GM23248 (cell line): ENCODE data around the gene GLRX2. TPM values are rescaled to one million over a fixed set of nuclear protein-coding genes. Genes with fewer than 3 reads are reported as not detected.

Source experiments
- DNase-seq: peaks from one replicate; pipeline ENCODE4 v3.0.0-alpha.2; 2015
- H2AFZ ChIP-seq: fragments of 200-600 bp; sonication (generic); 2 replicates; pipeline ENCODE4 v1.6.1; 2016; ENCODE audit warnings: antibody characterized with exemption
- H3F3A ChIP-seq: fragments of 200-600 bp; sonication (generic); 2 replicates; pipeline ENCODE4 v1.6.1; 2016; ENCODE audit warnings: mild to moderate bottlenecking, antibody characterized with exemption, mixed run types; ENCODE audit not compliant: insufficient read depth
- H3K27ac ChIP-seq: fragments of 200-600 bp; sonication (generic); 2 replicates; pipeline ENCODE4 v1.5.1; 2016; ENCODE audit warnings: mild to moderate bottlenecking
- H3K27me3 ChIP-seq: fragments of 200-600 bp; sonication (generic); replicated peaks from 2 replicates; pipeline ENCODE4 v1.6.1; 2016; ENCODE audit warnings: mild to moderate bottlenecking; ENCODE audit not compliant: insufficient read depth
- H3K36me3 ChIP-seq: fragments of 200-600 bp; sonication (generic); 2 replicates; pipeline ENCODE4 v1.6.1; 2016; ENCODE audit warnings: low read depth, mild to moderate bottlenecking
- H3K4me1 ChIP-seq: fragments of 200-600 bp; sonication (generic); 2 replicates; pipeline ENCODE4 v1.6.1; 2016; ENCODE audit warnings: mild to moderate bottlenecking; ENCODE audit not compliant: insufficient read depth
- H3K4me2 ChIP-seq: fragments of 200-600 bp; sonication (generic); one replicate; pipeline ENCODE4 v1.6.1; 2016; ENCODE audit warnings: mild to moderate bottlenecking; ENCODE audit not compliant: unreplicated experiment
- H3K4me3 ChIP-seq: fragments of 200-600 bp; sonication (generic); 2 replicates; pipeline ENCODE4 v1.5.1; 2016; ENCODE audit warnings: mild to moderate bottlenecking
- H3K79me2 ChIP-seq: fragments of 200-600 bp; sonication (generic); 2 replicates; pipeline ENCODE4 v1.6.1; 2016; ENCODE audit warnings: mild to moderate bottlenecking; ENCODE audit not compliant: insufficient read depth
- H3K9ac ChIP-seq: fragments of 200-600 bp; sonication (generic); 2 replicates; pipeline ENCODE4 v1.6.1; 2016; ENCODE audit warnings: mild to moderate bottlenecking
- H3K9me2 ChIP-seq: fragments of 200-600 bp; sonication (generic); 2 replicates; pipeline ENCODE4 v1.6.1; 2016; ENCODE audit warnings: mixed run types, mild to moderate bottlenecking, moderate library complexity; ENCODE audit not compliant: insufficient read depth
- H3K9me3 ChIP-seq: fragments of 200-600 bp; sonication (generic); one replicate; pipeline ENCODE4 v1.6.1; 2017; ENCODE audit warnings: low read depth
- H4K20me1 ChIP-seq: fragments of 200-600 bp; sonication (generic); 2 replicates; pipeline ENCODE4 v1.6.0; 2016; ENCODE audit not compliant: insufficient read depth
- EZH2 ChIP-seq: fragments of 200-600 bp; sonication (generic); IDR thresholded peaks from 2 replicates; pipeline ENCODE4 v1.6.1; 2018; ENCODE audit warnings: antibody characterized with exemption, mild to moderate bottlenecking; ENCODE audit not compliant: insufficient read depth, poor library complexity, severe bottlenecking
- EZH2phosphoT487 ChIP-seq: fragments of 200-600 bp; sonication (generic); IDR thresholded peaks from 2 replicates; pipeline ENCODE4 v1.6.1; 2018; ENCODE audit warnings: antibody characterized with exemption, moderate library complexity, mild to moderate bottlenecking, low read depth; ENCODE audit not compliant: insufficient read depth
- WGBS, 2 experiments: methylation state at CpG; one replicate each; pipeline ENCODE4 v1.1.6; 2015 to 2017; ENCODE audit warnings: low lambda C conversion rate in 2 of 2, low coverage in 1 of 2; ENCODE audit errors: missing lambda C conversion rate in 2 of 2; 5-methylcytosine and 5-hydroxymethylcytosine counted together
- in situ Hi-C: fragments of 300-500 bp; cut with MboI; formaldehyde crosslinking; loops from 2 replicates; pipeline ENCODE4 v1.15.0; 2020
- polyA plus RNA-seq: library from polyadenylated mRNA; unstranded; fragments of >200 nt; fragmentation: Nextera tagmentation; extraction: Ambion mirVana; gene quantifications from 2 replicates; pipeline ENCODE4 v1.2.1, GENCODE V29; 2016
- total RNA-seq: library from RNA; depleted of rRNA; stranded (reverse); fragments of >200 nt; shearing (Covaris generic); gene quantifications from 2 replicates; pipeline ENCODE4 v1.2.3, GENCODE V29; 2014

Gene GLRX2
- total and polyA plus RNA-seq, 2 experiments from 2014 or later, result 10.7 to 57.5 TPM

DNA sequence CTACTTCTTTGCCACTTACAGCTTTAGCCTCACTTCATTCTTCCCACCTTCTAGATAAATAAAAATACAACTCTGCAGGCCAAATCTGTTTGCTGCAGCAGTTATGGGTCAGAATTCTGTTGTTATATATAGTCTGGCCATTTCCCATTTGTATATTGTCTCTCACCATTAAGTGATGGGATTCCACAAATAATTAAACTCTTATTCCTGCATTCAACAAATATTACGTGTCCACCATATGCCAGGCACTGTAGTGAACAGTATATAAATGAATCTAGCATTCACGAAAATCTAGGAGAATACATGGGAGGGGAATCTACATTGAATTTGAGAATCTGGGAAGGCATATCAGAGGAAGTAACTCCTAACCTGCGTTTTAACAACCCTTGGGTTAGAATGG, 5.7 kb upstream of the GLRX2 start:
- Histone ChIP-seq H3K4me3 (no peak overlapping the region), H3K9me3 (no peaks in the 10 kb centered on the region), H3F3A (peaks cover 42% of the 10 kb centered on the region), H3K27ac (peak overlapping the region; percentile 95), H2AFZ (peak overlapping the region; percentile 77), H3K9ac (peak overlapping the region; percentile 77; the same call in 1 of the 2 replicates), H3K36me3 (no peaks in the 10 kb centered on the region), H3K27me3 (no peaks in the 10 kb centered on the region), H3K4me2 (peak overlapping the region; percentile 85), H3K4me1 (peaks cover 48% of the 10 kb centered on the region), H3K9me2 (no peaks in the 10 kb centered on the region), H4K20me1 (no peaks in the 10 kb centered on the region), H3K79me2 (no peaks in the 10 kb centered on the region)
- no peak for DNase-seq
- 91 to 92% methylated on average over 3 of the region's 3 CpGs for WGBS, 2 experiments
- TF ChIP-seq EZH2phosphoT487 (no peak), EZH2 (no peak)
- in situ Hi-C loops, result no loop called here

DNA sequence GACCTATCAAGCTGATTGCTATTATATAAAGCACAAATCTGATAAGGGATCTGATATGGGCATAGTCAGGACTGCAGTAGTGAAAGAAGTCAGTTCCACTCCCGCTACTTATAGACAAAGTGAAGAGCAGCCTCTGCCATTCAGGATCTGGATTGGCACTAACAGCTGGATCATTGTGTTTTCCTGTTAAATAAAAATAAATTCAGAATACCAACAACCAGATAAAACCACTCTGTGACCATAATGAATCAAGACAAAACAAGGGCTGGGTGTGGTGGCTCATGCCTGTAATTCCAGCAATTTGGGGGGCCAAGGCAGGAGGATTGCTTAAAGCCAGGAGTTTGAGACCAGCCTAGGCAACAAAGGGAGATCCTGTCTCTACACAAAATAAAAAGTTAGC, 5.0 kb upstream of the GLRX2 start:
- no peak overlapping the region for H3K4me2 ChIP-seq
- H3K4me3 ChIP-seq, result no peak overlapping the region
- no peaks in the 10 kb centered on the region for H3K36me3 ChIP-seq
- peaks cover 42% of the 10 kb centered on the region for H3F3A ChIP-seq
- peaks cover 44% of the 10 kb centered on the region for H3K4me1 ChIP-seq
- no peak for TF ChIP-seq EZH2
- TF ChIP-seq EZH2phosphoT487, result no peak
- in situ Hi-C loops, result no loop called here
- no peaks in the 10 kb centered on the region for H3K27me3 ChIP-seq
- no peak overlapping the region for H3K9ac ChIP-seq
- H2AFZ ChIP-seq, result peak overlapping the region; percentile 77; the same call in 1 of the 2 replicates
- WGBS, 2 experiments, result 100% methylated on average over 1 of the region's 1 CpG
- no peaks in the 10 kb centered on the region for H3K9me2 ChIP-seq
- H4K20me1 ChIP-seq, result no peaks in the 10 kb centered on the region
- H3K79me2 ChIP-seq, result no peaks in the 10 kb centered on the region
- H3K9me3 ChIP-seq, result no peaks in the 10 kb centered on the region
- no peak for DNase-seq
- H3K27ac ChIP-seq, result peak overlapping the region; percentile 95

DNA sequence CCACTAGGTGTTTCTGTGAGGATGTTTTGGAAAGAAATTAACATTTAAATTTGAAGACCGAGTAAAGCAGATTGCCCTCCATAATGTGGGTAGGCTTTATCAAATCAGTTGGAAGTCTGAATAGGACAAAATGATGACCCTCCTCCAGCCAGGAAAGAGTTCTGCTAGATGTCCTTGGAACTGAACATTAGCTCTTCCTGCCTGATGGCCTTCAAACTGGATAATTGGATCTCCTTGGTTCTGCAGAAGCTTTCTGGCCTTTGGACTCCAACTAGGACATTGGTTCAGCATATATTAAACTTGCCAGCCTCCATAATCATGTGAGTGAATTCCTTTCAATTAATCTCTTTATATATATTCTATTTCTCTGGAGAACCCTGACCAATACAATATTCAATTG, 4.4 kb upstream of the GLRX2 start:
- no peak overlapping the region for H3K4me2 ChIP-seq
- no peak overlapping the region for H3K27ac ChIP-seq
- H3K27me3 ChIP-seq, result no peaks in the 10 kb centered on the region
- peaks cover 39% of the 10 kb centered on the region for H3F3A ChIP-seq
- H3K4me1 ChIP-seq, result peaks cover 38% of the 10 kb centered on the region
- in situ Hi-C loops, result no loop called here
- H2AFZ ChIP-seq, result 0 out of 2 replicates have a peak overlapping the region, but pooled peaks have one; percentile 77
- H3K9ac ChIP-seq, result no peak overlapping the region
- no peaks in the 10 kb centered on the region for H3K9me3 ChIP-seq
- no peaks in the 10 kb centered on the region for H3K36me3 ChIP-seq
- no peak overlapping the region for H3K4me3 ChIP-seq
- H4K20me1 ChIP-seq, result no peaks in the 10 kb centered on the region
- no peaks in the 10 kb centered on the region for H3K9me2 ChIP-seq
- TF ChIP-seq EZH2phosphoT487 (no peak), EZH2 (no peak)
- WGBS, 2 experiments, result 94 to 100% methylated on average over 1 of the region's 1 CpG
- no peak for DNase-seq
- H3K79me2 ChIP-seq, result no peaks in the 10 kb centered on the region

DNA sequence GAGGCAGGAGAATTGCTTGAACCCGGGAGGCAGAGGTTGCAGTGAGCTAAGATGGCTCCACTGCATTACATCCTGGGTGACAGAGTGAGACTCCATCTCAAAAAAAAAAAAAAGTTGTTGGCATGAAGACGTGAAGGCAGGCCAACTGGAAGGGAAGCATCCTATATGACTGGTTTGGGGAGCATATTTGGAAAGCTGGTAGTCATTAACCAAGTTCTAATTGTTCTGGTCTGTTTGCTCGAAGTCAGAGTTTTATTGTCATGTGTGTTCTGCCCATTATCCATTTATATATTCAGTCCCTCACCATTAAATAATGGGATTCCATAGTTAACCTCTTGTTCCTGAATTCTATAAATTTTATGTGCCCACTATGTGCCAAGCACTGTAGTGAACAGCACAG, 3.3 kb upstream of the GLRX2 start:
- H3K4me1 ChIP-seq, result peaks cover 30% of the 10 kb centered on the region
- H2AFZ ChIP-seq, result no peak overlapping the region
- no peaks in the 10 kb centered on the region for H3K27me3 ChIP-seq
- H4K20me1 ChIP-seq, result no peaks in the 10 kb centered on the region
- H3K4me3 ChIP-seq, result no peak overlapping the region
- H3K9ac ChIP-seq, result no peak overlapping the region
- peaks cover 10% of the 10 kb centered on the region for H3K79me2 ChIP-seq
- DNase-seq, result no peak
- H3K36me3 ChIP-seq, result no peaks in the 10 kb centered on the region
- H3K27ac ChIP-seq, result no peak overlapping the region
- no peaks in the 10 kb centered on the region for H3K9me2 ChIP-seq
- in situ Hi-C loops, result no loop called here
- no peaks in the 10 kb centered on the region for H3K9me3 ChIP-seq
- 62 to 64% methylated on average over 3 of the region's 3 CpGs for WGBS, 2 experiments
- no peak overlapping the region for H3K4me2 ChIP-seq
- H3F3A ChIP-seq, result peaks cover 40% of the 10 kb centered on the region
- no peak for TF ChIP-seq EZH2phosphoT487
- no peak for TF ChIP-seq EZH2

DNA sequence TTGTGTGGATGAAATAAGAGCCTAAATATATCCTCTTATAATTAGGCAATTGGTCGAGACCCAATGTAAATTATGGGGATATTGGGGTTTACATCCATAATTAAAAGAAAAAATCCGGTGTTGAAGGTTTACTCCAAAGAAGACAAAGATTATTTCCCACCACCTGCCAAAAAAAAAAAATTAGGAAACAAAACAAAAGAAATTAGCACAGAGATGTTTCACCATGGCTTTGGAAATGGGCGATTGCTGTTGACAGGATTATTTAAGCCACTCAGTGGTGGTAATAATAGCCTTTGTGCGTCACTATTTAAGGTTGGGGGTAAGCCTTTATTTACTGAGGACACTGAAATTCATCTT, 585 bp upstream of the GLRX2 start:
- Histone ChIP-seq H4K20me1 (no peaks in the 10 kb centered on the region), H3K4me3 (peak overlapping the region; percentile 91), H3K9ac (peak overlapping the region; percentile 91), H3K27ac (peak overlapping the region; percentile 93), H2AFZ (peak overlapping the region; percentile 88), H3K4me1 (peaks cover 19% of the 10 kb centered on the region), H3K4me2 (peak overlapping the region; percentile 86), H3K9me2 (no peaks in the 10 kb centered on the region), H3K9me3 (no peaks in the 10 kb centered on the region), H3K36me3 (0 out of 2 replicates have a peak, but pooled peaks cover 4% of the 10 kb centered on the region), H3K79me2 (peaks cover 36% of the 10 kb centered on the region), H3K27me3 (no peaks in the 10 kb centered on the region), H3F3A (peaks cover 41% of the 10 kb centered on the region)
- no peak for TF ChIP-seq EZH2
- no peak for TF ChIP-seq EZH2phosphoT487
- 15 to 17% methylated on average over 4 of the region's 4 CpGs for WGBS, 2 experiments
- in situ Hi-C loops, result no loop called here
- peak; percentile 38 for DNase-seq
